Measurements from ENCODE around the gene SYMPK. TPM values are rescaled to one million over a fixed set of nuclear protein-coding genes. Genes with fewer than 3 reads are reported as not detected.
"Not testable (repeated sequence)": the region's sequence is repeated elsewhere in the genome, so short reads cannot be mapped to it uniquely, and the experiment has no call there.

Gene SYMPK
- total RNA-seq, 4 donors from 2014 or later = 28.4 to 36.6 (median 31.6) TPM

DNA sequence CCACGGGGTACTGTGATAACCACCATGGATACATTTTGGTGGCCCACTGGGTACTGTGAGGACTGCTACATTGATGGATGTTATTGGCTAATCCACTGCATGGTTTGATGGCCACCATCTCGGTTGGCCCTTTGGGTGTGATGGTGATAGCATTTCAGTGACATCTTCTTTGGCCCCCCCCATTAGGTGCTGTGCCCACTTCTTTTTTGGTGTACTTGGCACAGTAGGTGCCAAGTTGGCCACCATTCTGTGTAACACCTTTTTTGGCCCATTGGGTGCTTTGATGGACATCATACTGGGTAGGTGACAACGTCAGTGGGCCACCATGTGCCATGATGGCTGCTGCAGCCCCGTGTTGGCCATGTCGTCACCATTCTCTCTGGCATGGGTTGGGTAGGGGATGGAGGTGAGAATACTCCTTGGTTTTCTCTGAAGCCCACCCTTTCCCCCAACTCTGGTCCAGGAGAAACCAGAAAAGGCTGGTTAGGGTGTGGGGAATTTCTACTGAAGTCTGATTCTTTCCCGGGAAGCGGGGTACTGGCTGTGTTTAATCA, 10.3 kb upstream of the SYMPK start:
- TF ChIP-seq CTCF (IDR thresholded peaks at IDR 0.05) (no peak), POLR2A (IDR thresholded peaks at IDR 0.05) (no peak)
- intact Hi-C loops (cut with DNase I) = no loop called here
- DNase-seq = no peak
- Histone ChIP-seq H3K36me3 (no peaks in the 10 kb centered on the region), H3K4me3 (no peak overlapping the region), H3K9me3 (no peaks in the 10 kb centered on the region), H3K27ac (no peak overlapping the region), H3K4me1 (peaks cover 0 to 21% (median 8%) of the 10 kb centered on the region in 3 donors), H3K27me3 (peaks cover 0 to 13% (median 0%) of the 10 kb centered on the region in 4 donors)
- 67 to 75% methylated on average over 2 to 5 of the region's 7 CpGs for WGBS, 2 donors

- DNase-seq = no peak
- intact Hi-C loops (cut with DNase I) = no loop called here
- Histone ChIP-seq H3K9me3 (no peaks in the 10 kb centered on the region), H3K27me3 (peaks cover 0 to 13% (median 0%) of the 10 kb centered on the region in 4 donors), H3K4me3 (no peak overlapping the region), H3K4me1 (peaks cover 0 to 14% (median 8%) of the 10 kb centered on the region in 3 donors), H3K36me3 (no peaks in the 10 kb centered on the region), H3K27ac (no peak overlapping the region)
- no peak for TF ChIP-seq CTCF (IDR thresholded peaks at IDR 0.05)
- no peak for TF ChIP-seq POLR2A (IDR thresholded peaks at IDR 0.05)
- WGBS, 2 donors = 95% methylated on average over 10 of the region's 34 CpGs; no CpG with 5 or more reads in 1 of the 2 donors
These were observed 9.4 kb upstream of the SYMPK start for GRCh38 chr19:45872095-45872919.

DNA sequence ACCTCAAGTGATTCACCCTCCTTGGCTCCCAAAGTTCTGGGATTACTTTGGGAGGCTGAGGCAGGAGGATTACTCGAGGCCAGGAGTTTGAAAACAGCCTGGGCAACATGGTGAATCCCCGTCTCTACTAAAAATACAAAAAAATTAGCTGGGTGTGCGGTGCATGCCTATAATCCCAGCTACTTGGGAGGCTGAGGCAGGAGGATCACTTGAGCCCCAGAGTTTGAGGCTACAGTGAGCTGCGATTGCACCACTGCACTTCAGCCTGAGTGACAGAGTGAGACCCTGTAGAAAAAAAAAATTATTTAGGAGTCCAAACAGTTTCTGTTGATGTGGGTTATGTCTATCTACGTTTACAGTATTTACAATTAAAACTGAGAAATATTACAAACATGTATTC, 7.9 kb upstream of the SYMPK start:
- TF ChIP-seq CTCF (IDR thresholded peaks at IDR 0.05) (no peak), POLR2A (IDR thresholded peaks at IDR 0.05) (no peak)
- H3K9me3 ChIP-seq = no peaks in the 10 kb centered on the region
- WGBS, 2 donors = 70 to 77% methylated on average over 5 of the region's 5 CpGs
- no peaks in the 10 kb centered on the region for H3K36me3 ChIP-seq
- H3K4me1 ChIP-seq = no peaks in the 10 kb centered on the region
- DNase-seq = no peak
- intact Hi-C loops (cut with DNase I) = no loop called here
- H3K27ac ChIP-seq = no peak overlapping the region
- H3K27me3 ChIP-seq = peaks cover 0 to 12% (median 0%) of the 10 kb centered on the region in 4 donors
- H3K4me3 ChIP-seq = no peak overlapping the region

DNA sequence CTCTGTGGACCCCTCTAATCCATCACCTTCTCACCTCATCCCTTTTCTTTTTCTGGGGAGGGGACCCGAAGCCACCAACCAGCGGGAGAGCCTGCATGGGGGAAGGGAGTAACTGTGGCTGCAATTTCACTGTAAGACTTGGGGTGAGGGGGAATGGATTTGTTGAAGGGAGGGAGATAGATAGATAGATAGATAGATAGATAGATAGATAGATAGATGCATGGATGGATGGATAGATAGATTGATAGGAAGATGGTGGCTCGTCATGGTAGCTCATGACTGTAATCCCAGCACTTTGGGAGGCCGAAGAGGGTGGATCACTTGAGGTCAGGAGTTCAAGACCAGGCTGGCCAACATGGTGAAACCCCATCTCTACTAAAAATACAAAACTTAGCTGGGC, 4.3 kb upstream of the SYMPK start:
- WGBS, 2 donors = 53 to 64% methylated on average over 2 to 3 of the region's 4 CpGs
- Histone ChIP-seq H3K27me3 (peaks cover 0 to 37% (median 4%) of the 10 kb centered on the region in 4 donors), H3K4me1 (peaks cover 10 to 16% (median 13%) of the 10 kb centered on the region in 3 donors)
- H3K4me3 ChIP-seq; DNase-seq; H3K9me3 ChIP-seq; H3K36me3 ChIP-seq; H3K27ac ChIP-seq; intact Hi-C loops (cut with DNase I): not testable (repeated sequence)

DNA sequence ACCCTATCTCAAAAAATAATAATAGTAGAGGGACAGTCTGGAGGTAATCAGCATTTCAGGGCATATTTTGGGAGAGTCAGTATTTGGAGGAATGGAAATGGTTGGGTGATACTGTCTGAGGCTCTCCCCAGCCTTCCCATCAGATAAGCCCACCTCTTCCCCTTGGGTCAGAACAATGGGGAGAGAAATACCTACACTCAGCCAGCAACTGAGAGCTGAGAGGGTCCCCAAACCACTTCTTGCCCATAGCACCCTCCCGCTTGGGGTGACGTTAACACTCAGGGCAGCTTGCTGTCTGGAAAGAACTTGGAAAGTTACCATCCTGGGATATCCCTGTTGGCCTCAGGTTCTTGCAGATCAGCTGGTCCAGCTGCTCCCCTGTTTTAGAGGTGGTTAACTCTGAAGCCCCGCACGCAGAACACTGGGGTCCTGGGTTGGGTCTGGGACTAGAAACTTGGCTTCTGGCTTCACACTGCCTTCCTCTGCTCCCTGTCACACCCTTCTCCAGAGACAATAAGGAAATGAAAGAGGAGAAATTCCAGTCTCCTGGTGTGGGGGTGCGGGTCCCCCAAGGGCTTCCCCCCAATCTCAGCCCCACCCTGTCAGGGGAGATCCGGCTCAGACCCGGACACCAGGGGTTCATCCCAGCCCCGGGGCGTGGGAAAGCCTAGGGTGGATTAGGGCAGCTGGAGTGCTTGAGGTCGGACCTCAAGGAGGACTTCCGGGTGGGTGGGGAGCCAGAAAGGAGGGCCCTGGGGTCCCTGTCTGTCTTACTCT, 3.6 kb upstream of the SYMPK start:
- Histone ChIP-seq H3K4me1 (peaks cover 13 to 23% (median 16%) of the 10 kb centered on the region in 3 donors), H3K36me3 (no peaks in the 10 kb centered on the region), H3K27ac (no peak overlapping the region), H3K27me3 (peaks cover 0 to 37% (median 4%) of the 10 kb centered on the region in 4 donors), H3K9me3 (no peaks in the 10 kb centered on the region), H3K4me3 (no peak overlapping the region)
- no peak for TF ChIP-seq CTCF (IDR thresholded peaks at IDR 0.05)
- TF ChIP-seq POLR2A (IDR thresholded peaks at IDR 0.05) = no peak
- 66 to 100% methylated on average over 2 to 3 of the region's 11 CpGs for WGBS, 2 donors
- intact Hi-C loops (cut with DNase I) = no loop called here
- no peak for DNase-seq
